Measurements from ENCODE around the gene PCDH15. TPM values are rescaled to one million over a fixed set of nuclear protein-coding genes. Genes with fewer than 3 reads are reported as not detected.

Gene PCDH15
- total RNA-seq, 2 experiments from 2014 or later, result not detected

DNA sequence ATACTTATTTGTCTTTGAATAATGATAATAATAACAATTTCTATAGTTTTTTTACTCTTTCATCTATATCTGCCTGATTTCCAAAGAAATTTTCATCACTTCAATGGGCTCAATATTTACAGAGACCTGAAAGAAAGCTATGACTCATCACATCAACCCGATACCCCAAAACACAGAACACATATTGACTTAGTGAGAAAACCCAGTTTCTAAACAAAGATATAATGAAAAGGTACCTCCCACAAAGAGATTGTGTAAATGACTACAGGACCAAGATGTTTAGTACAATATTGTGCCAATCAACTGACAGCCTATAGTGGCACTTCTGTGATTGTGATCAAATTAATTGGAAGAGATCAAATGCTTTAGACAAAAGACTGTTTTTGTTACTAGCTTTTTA, 133.9 kb downstream of the PCDH15 start:
- POLR2A ChIA-PET, result no interaction called here
- Histone ChIP-seq H2AFZ (ENCODE audit: low read length) (no peak overlapping the region), H3K4me3 (ENCODE audit: low read depth, low read length, poor library complexity, severe bottlenecking) (no peak overlapping the region), H3K9me2 (ENCODE audit: insufficient read depth, low read length) (no peaks in the 10 kb centered on the region), H3K4me1 (ENCODE audit: insufficient read depth, low read length, poor library complexity, severe bottlenecking) (no peaks in the 10 kb centered on the region), H3K4me2 (ENCODE audit: low read length) (no peak overlapping the region), H3K27ac (ENCODE audit: low read depth, low read length, poor library complexity, severe bottlenecking) (no peak overlapping the region), H4K20me1 (ENCODE audit: insufficient read depth, low read length) (no peaks in the 10 kb centered on the region), H3K9me3 (ENCODE audit: low read length) (no peaks in the 10 kb centered on the region), H3K36me3 (ENCODE audit: insufficient read depth, low read length) (no peaks in the 10 kb centered on the region), H3K79me2 (ENCODE audit: insufficient read depth, low read depth, low read length) (no peaks in the 10 kb centered on the region)
- CTCF ChIA-PET (ENCODE audit: unreplicated experiment), result no interaction called here
- TF ChIP-seq CTCF (conservative IDR thresholded peaks at IDR 0.05; ENCODE audit: low read length), result no peak
- TF ChIP-seq EZH2phosphoT487 (IDR thresholded peaks at IDR 0.05; ENCODE audit: borderline replicate concordance, low read depth, low read length), result no peak
- no TSS peak for BruUV-seq (replicated peaks)
- no peak for DNase-seq (ENCODE audit: low spot score)
- intact Hi-C loops (cut with micrococcal nuclease; ENCODE audit: unreplicated experiment), result no loop called here

- H3K4me3 ChIP-seq (ENCODE audit: low read depth, low read length, poor library complexity, severe bottlenecking), result no peak overlapping the region
- H3K79me2 ChIP-seq (ENCODE audit: insufficient read depth, low read depth, low read length), result no peaks in the 10 kb centered on the region
- no peaks in the 10 kb centered on the region for H3K9me2 ChIP-seq (ENCODE audit: insufficient read depth, low read length)
- TF ChIP-seq CTCF (conservative IDR thresholded peaks at IDR 0.05; ENCODE audit: low read length) (no peak), EZH2phosphoT487 (IDR thresholded peaks at IDR 0.05; ENCODE audit: borderline replicate concordance, low read depth, low read length) (no peak)
- DNase-seq (ENCODE audit: low spot score), result no peak
- no peak overlapping the region for H3K4me2 ChIP-seq (ENCODE audit: low read length)
- H3K9me3 ChIP-seq (ENCODE audit: low read length), result no peaks in the 10 kb centered on the region
- H3K27ac ChIP-seq (ENCODE audit: low read depth, low read length, poor library complexity, severe bottlenecking), result no peak overlapping the region
- no peaks in the 10 kb centered on the region for H4K20me1 ChIP-seq (ENCODE audit: insufficient read depth, low read length)
- ChIA-PET POLR2A (no interaction called here), CTCF (ENCODE audit: unreplicated experiment) (no interaction called here)
- no peaks in the 10 kb centered on the region for H3K36me3 ChIP-seq (ENCODE audit: insufficient read depth, low read length)
- no TSS peak for BruUV-seq (replicated peaks)
- no peaks in the 10 kb centered on the region for H3K4me1 ChIP-seq (ENCODE audit: insufficient read depth, low read length, poor library complexity, severe bottlenecking)
- H2AFZ ChIP-seq (ENCODE audit: low read length), result no peak overlapping the region
- intact Hi-C loops (cut with micrococcal nuclease; ENCODE audit: unreplicated experiment), result no loop called here
These were observed 134.8 kb downstream of the PCDH15 start for GRCh38 chr10:54666192-54666591.

DNA sequence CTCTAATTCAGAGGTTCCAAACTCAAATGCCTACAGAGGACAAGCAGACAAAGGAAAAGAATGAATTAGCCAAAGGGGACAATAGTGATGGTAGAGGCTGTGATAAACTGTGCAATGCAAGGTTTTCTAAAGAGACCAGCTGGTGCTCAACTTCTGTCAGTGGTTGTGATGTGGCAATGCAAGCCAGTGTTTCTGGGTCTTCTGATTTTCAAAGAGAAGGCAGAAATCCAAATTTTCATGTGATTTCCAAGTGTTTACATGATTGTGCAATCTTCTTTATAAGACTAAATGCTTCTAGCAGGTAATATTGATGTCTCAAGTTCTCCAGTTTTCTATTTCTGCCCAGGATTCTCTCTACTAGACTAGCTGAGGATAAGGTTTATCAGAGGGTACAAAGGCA, 135.9 kb downstream of the PCDH15 start:
- Histone ChIP-seq H3K4me1 (ENCODE audit: insufficient read depth, low read length, poor library complexity, severe bottlenecking) (no peaks in the 10 kb centered on the region), H3K27ac (ENCODE audit: low read depth, low read length, poor library complexity, severe bottlenecking) (no peak overlapping the region), H3K4me3 (ENCODE audit: low read depth, low read length, poor library complexity, severe bottlenecking) (no peak overlapping the region), H3K9me3 (ENCODE audit: low read length) (no peaks in the 10 kb centered on the region), H2AFZ (ENCODE audit: low read length) (no peak overlapping the region), H3K79me2 (ENCODE audit: insufficient read depth, low read depth, low read length) (no peaks in the 10 kb centered on the region), H3K4me2 (ENCODE audit: low read length) (no peak overlapping the region), H3K9me2 (ENCODE audit: insufficient read depth, low read length) (no peaks in the 10 kb centered on the region), H3K36me3 (ENCODE audit: insufficient read depth, low read length) (no peaks in the 10 kb centered on the region), H4K20me1 (ENCODE audit: insufficient read depth, low read length) (no peaks in the 10 kb centered on the region)
- BruUV-seq (replicated peaks), result no TSS peak
- no peak for DNase-seq (ENCODE audit: low spot score)
- ChIA-PET POLR2A (no interaction called here), CTCF (ENCODE audit: unreplicated experiment) (no interaction called here)
- no peak for TF ChIP-seq EZH2phosphoT487 (IDR thresholded peaks at IDR 0.05; ENCODE audit: borderline replicate concordance, low read depth, low read length)
- no peak for TF ChIP-seq CTCF (conservative IDR thresholded peaks at IDR 0.05; ENCODE audit: low read length)
- intact Hi-C loops (cut with micrococcal nuclease; ENCODE audit: unreplicated experiment), result no loop called here

Data from OCI-LY7 (cell line).